ENCODE results near the gene GMDS.
A peak's percentile ranks its signal among the peaks of the same experiment; 100 is the strongest.

Gene GMDS

DNA sequence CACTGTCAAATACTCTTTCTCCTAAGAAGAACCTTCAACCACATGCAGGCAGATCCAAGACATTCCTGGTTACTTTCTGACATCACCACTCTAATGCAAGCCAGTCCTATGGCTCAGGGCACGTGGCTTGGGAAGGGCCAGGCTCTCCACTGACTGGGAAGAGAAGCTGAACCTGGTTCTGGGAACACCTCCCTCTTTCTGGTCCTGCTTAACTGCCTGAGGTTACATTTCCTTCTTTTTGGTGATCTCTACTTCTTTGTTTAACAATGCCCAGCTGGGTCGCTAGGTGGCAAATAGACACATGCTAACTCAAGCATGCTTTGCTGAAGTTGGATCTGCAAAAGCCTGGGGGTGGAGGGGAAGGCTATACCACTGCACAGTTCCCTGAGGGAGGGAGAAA, 249.8 kb downstream of the GMDS start:
- Mint-ChIP-seq H3K27me3 (no peaks in the 10 kb centered on the region), H3K4me3 (no peak overlapping the region), H3K27ac (no peak overlapping the region), H3K9me3 (no peaks in the 10 kb centered on the region), H3K4me1 (ENCODE audit: low read depth in 2 of 2) (peaks cover 0 to 2% of the 10 kb centered on the region in 2 donors), H3K36me3 (ENCODE audit: insufficient read depth) (peaks cover 3% of the 10 kb centered on the region)
- DNase-seq (no peak), ATAC-seq (replicated peaks) (no peak)

DNA sequence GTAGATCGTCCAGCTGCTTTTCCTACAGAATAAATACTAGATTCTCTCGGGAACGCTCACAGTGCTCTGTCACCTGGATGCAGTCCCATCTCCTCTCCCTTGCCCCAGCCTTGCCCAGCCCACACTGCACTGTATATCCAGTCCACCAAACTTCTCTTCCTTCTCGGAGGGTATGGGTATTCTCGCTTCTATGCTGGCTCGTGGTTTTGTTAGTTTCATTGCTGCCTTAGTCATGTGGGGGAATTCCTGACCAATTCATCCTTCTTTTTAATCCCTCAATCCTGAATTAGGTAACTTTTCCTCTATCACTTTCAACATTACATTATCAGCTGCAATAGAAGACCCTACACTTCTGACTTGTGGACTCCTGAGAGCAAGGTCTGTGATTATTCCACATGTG, 252.4 kb downstream of the GMDS start:
- no peak overlapping the region for H3K4me3 Mint-ChIP-seq
- no peak for ATAC-seq (replicated peaks)
- no peak for DNase-seq
- no peak overlapping the region for H3K27ac Mint-ChIP-seq
- no peaks in the 10 kb centered on the region for H3K9me3 Mint-ChIP-seq
- H3K27me3 Mint-ChIP-seq: no peaks in the 10 kb centered on the region
- peaks cover 0 to 2% of the 10 kb centered on the region in 2 donors for H3K4me1 Mint-ChIP-seq (ENCODE audit: low read depth in 2 of 2)
- H3K36me3 Mint-ChIP-seq (ENCODE audit: insufficient read depth): peaks cover 3% of the 10 kb centered on the region

DNA sequence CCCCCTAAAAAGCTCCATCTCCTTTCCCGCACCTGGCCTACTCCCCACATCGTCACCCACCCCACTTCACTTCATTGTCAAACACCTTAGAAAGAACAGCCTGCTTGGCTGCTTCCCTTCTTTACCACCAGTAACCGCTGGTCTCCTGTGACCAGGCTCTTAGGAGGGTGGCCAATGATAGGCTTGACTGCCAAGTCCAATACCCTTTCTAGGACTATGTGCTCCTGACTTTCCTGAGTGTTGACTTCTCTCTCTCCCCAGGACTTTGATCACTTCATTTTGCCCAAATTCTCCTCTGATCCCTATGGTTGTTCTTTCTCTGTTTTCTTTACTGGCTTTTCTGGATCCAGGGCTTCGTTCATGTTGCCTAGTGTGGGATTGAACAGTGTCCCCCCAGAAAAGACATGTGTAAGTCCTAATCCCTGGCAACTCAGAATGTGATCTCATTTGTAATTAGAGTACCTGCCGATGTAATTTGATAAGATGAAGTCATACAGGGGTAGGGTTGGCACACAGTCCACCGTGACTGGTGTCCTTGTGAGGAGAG, 254.0 kb downstream of the GMDS start:
- Mint-ChIP-seq H3K27ac (no peak overlapping the region), H3K4me1 (ENCODE audit: low read depth in 2 of 2) (peaks cover 0 to 2% of the 10 kb centered on the region in 2 donors), H3K4me3 (no peak overlapping the region), H3K9me3 (no peaks in the 10 kb centered on the region), H3K36me3 (ENCODE audit: insufficient read depth) (peaks cover 3% of the 10 kb centered on the region), H3K27me3 (no peaks in the 10 kb centered on the region)
- no peak for DNase-seq
- no peak for ATAC-seq (replicated peaks)

DNA sequence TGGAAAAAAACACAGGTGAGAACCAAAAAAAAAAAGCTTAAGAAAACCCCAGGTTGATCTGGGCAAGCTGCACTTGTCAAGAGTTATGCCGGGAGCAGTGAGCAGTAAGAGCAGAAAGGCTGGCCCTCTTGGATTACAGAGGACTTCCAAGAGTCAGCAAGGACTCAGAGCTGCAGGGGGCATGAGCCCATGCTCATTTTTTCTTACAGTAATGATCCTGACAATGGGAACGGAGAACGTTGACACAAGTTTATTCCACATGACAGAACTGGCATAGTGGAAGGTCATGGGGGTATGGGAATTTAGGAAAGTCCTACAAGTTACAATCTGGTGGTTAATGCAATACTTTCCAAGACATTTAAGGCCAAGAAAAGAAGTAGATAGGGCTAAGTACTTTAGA, 256.6 kb downstream of the GMDS start:
- Mint-ChIP-seq H3K27me3 (no peaks in the 10 kb centered on the region), H3K9me3 (peaks cover 2 to 7% of the 10 kb centered on the region in 2 donors), H3K4me3 (no peak overlapping the region), H3K27ac (no peak overlapping the region), H3K4me1 (ENCODE audit: low read depth in 2 of 2) (peaks cover 0 to 2% of the 10 kb centered on the region in 2 donors), H3K36me3 (ENCODE audit: insufficient read depth) (peaks cover 3% of the 10 kb centered on the region)
- ATAC-seq (replicated peaks) (no peak), DNase-seq (no peak)

DNA sequence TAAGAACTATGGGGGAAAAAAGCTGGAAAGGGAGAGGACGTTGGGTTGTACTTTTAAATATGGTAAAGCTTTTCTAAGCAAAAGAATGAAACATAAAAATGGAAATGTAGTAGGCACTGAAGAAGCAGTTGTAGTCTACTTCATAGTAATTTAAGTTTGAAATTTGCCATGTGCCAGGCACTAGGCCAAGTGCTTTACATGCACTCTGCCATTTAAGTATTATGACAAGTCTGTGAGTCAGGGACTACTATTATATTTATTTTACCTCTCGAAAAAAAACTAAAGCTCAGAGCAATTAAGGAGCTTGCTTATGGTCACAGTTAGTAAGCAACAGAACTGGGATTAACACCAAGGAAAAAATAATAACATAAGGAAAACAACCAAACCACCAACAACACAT, 257.8 kb downstream of the GMDS start:
- DNase-seq: no peak
- no peak for ATAC-seq (replicated peaks)
- Mint-ChIP-seq H3K4me1 (ENCODE audit: low read depth in 2 of 2) (no peaks in the 10 kb centered on the region), H3K27ac (no peak overlapping the region), H3K4me3 (no peak overlapping the region), H3K27me3 (no peaks in the 10 kb centered on the region), H3K36me3 (ENCODE audit: insufficient read depth) (peaks cover 3% of the 10 kb centered on the region), H3K9me3 (peaks cover 2 to 15% of the 10 kb centered on the region in 2 donors)

DNA sequence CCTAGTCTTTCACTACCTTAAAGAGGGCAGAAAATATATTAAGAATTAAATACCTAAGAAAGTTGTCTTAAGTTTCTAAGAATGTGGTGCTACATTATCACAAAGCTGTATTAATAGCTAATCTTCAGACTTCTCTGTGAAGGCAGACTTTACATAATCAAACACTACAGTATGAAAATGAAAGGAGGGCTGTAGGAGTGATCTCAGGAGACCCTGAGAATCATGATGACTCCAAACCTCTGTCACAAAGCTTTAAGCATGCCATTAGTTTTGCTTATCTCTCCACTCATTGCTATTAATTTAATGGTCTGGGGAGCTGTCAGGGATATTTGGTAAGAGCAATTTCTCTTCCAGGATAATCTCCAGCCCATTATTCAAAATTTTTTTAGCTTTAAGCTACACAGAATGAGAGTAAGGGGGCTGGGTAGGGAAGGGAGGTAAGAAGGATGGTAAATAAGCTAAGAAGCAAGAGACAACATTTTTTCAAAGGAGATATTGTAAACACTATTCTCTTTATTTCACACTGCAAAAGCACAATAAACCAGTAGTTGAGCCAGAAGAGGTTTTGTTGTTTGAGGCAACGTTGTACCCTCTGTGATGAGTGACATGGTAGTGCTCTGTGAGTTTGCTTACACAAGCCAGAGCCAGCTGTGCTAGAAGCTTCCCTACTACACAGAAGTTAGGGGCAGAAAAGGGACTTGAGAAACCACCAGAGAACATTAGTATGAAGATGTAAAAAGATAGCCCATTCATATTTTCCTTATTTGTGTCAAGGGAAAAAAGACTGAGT, 258.8 kb downstream of the GMDS start:
- DNase-seq (no peak), ATAC-seq (replicated peaks) (no peak)
- no peak overlapping the region for H3K4me3 Mint-ChIP-seq
- no peaks in the 10 kb centered on the region for H3K4me1 Mint-ChIP-seq (ENCODE audit: low read depth in 2 of 2)
- H3K36me3 Mint-ChIP-seq (ENCODE audit: insufficient read depth): no peaks in the 10 kb centered on the region
- H3K27ac Mint-ChIP-seq: peak overlapping the region in 1 of 2 donors; percentile 12
- H3K27me3 Mint-ChIP-seq: no peaks in the 10 kb centered on the region
- H3K9me3 Mint-ChIP-seq: peaks cover 4 to 19% of the 10 kb centered on the region in 2 donors

DNA sequence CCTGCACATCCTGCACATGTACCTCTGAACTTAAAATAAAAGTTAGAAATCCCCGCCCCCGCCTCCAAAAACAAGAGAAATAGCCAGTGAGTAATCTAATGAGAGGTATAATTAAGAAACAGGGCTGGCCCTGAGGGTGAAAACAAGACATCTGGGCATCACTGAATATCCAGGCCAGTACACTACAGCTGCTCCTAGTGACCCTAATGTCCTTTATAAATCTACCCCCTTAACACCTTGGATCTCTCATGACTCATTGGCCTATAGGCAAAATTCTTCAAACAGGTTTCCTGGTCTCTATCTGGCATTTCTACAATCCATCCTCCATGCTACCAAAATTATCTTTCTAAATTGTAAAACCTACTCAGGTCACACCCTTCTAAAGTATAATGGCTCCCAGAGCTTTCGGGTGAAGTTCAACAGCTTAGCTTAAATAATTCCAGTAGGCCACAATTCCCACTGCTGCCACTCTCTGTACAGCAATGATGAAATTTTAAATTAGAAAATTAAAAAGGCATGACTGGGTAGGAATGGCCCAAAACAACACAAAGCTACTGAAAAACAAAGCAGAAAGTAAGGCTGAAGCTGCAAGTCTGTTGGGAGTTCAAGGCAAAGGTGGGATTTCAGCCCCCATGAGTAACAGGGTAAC, 260.9 kb downstream of the GMDS start:
- no peaks in the 10 kb centered on the region for H3K27me3 Mint-ChIP-seq
- DNase-seq: no peak
- H3K9me3 Mint-ChIP-seq: peaks cover 7 to 31% of the 10 kb centered on the region in 2 donors
- H3K36me3 Mint-ChIP-seq (ENCODE audit: insufficient read depth): no peaks in the 10 kb centered on the region
- no peak overlapping the region for H3K4me3 Mint-ChIP-seq
- ATAC-seq (replicated peaks): no peak
- no peaks in the 10 kb centered on the region for H3K4me1 Mint-ChIP-seq (ENCODE audit: low read depth in 2 of 2)
- H3K27ac Mint-ChIP-seq: no peak overlapping the region

DNA sequence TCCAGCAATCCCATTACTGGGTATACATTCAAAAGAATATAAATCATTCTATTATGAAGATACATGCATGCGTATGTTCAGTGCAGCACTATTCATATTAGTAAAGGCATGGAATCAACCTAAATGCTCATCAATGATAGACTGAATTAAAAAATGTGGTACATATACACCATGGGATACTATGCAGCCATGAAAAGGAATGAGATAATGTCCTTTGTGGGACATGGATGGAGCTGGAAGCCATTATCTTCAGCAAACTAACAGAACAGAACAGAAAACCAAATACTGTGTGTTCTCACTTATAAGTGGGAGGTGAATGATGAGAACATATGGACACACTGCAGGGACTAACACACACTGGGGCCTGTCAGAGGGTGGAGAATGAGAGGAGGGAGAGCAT, 261.6 kb downstream of the GMDS start:
- Mint-ChIP-seq H3K36me3 (ENCODE audit: insufficient read depth) (no peaks in the 10 kb centered on the region), H3K27me3 (no peaks in the 10 kb centered on the region), H3K4me1 (ENCODE audit: low read depth in 2 of 2) (no peaks in the 10 kb centered on the region), H3K9me3 (peaks cover 7 to 31% of the 10 kb centered on the region in 2 donors), H3K4me3 (no peak overlapping the region), H3K27ac (no peak overlapping the region)
- ATAC-seq (replicated peaks) (no peak), DNase-seq (no peak)

DNA sequence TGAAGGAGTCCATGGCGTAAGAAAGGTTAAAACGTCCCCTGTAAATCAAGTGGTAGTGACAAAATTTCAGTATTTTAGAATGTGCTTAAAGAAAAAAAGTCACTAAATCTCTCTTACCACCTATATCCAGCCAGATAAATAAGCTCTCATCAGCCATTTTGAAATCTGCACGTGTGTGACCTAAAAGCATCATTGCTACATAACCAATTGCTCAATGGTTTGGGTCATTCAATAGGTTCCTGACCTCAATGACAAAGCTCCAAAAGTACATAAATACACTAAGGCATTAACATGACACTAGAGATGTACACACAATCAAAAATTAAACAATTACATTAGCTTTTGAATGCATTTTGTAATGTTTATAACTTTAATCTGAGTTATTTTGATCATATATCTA, 272.4 kb downstream of the GMDS start:
- no peaks in the 10 kb centered on the region for H3K9me3 Mint-ChIP-seq
- no peak overlapping the region for H3K27ac Mint-ChIP-seq
- no peak for DNase-seq
- peaks cover 3 to 4% of the 10 kb centered on the region in 2 donors for H3K4me1 Mint-ChIP-seq (ENCODE audit: low read depth in 2 of 2)
- no peak overlapping the region for H3K4me3 Mint-ChIP-seq
- H3K27me3 Mint-ChIP-seq: no peaks in the 10 kb centered on the region
- H3K36me3 Mint-ChIP-seq (ENCODE audit: insufficient read depth): no peaks in the 10 kb centered on the region
- ATAC-seq (replicated peaks): no peak

DNA sequence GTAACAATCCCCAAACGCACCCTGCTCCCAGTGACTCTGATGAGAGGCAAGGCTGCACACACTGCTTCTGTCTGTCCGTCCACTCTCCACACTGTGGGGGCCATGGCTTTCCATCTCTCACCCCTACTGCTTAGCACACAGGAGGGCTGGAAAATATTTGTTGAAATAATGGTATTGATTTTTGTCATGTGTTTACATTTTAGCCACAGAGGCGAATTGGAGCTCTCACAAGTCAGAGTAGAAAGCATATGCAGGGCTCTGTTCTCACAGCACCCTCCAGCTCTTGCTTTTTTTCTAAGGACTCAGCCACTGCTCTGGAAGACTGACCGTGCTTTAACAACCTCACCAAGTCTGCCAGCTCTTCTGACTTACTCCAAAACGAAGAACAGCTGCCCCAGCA, 273.8 kb downstream of the GMDS start:
- no peak overlapping the region for H3K27ac Mint-ChIP-seq
- ATAC-seq (replicated peaks) (no peak), DNase-seq (no peak)
- no peaks in the 10 kb centered on the region for H3K36me3 Mint-ChIP-seq (ENCODE audit: insufficient read depth)
- H3K9me3 Mint-ChIP-seq: no peaks in the 10 kb centered on the region
- H3K4me3 Mint-ChIP-seq: no peak overlapping the region
- H3K4me1 Mint-ChIP-seq (ENCODE audit: low read depth in 2 of 2): peaks cover 3 to 4% of the 10 kb centered on the region in 2 donors
- no peaks in the 10 kb centered on the region for H3K27me3 Mint-ChIP-seq

DNA sequence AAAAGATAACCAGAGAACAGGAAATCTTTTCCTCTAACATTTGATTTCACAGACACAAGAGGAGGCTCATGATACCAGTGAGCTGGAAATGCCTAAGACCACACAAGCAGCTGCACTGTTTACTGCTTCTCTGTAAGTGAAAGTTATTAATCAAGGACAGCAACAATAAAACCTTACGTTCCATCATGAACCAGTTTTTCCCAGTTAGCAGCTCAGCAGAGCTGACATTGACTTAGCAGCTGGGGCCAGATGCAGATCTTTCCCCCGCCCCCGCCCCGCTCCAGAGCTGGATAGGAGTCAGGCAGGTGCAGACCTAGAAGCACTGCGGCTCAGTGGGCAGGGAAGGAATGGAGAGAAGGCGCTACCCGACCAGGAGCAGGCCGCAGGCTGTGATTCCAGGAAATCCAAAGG, 275.2 kb downstream of the GMDS start:
- Mint-ChIP-seq H3K4me3 (no peak overlapping the region), H3K27me3 (no peaks in the 10 kb centered on the region), H3K36me3 (ENCODE audit: insufficient read depth) (no peaks in the 10 kb centered on the region), H3K9me3 (no peaks in the 10 kb centered on the region), H3K4me1 (ENCODE audit: low read depth in 2 of 2) (peaks cover 3 to 4% of the 10 kb centered on the region in 2 donors), H3K27ac (no peak overlapping the region)
- ATAC-seq (replicated peaks) (no peak), DNase-seq (no peak)

DNA sequence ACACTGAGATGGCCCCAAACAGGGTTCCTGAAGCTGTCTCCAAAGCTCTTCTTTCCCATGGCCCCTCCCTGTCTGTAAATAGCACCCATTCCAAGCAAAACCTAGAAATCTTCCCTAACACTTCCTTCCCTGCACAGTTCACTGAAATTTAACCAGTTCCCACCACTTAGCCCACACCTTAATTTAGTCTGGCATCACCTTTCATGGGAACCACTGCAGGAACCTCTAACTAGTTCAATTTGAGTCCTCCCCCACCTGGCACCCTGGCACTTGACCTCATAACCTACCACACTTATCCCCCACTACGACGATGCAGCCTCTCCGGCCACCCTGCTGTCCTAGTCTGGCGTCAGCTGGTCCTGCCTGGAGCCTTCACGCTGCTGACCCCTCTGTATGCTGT, 278.7 kb downstream of the GMDS start:
- ATAC-seq (replicated peaks) (no peak), DNase-seq (no peak)
- Mint-ChIP-seq H3K27me3 (no peaks in the 10 kb centered on the region), H3K27ac (no peak overlapping the region), H3K9me3 (no peaks in the 10 kb centered on the region), H3K4me1 (ENCODE audit: low read depth in 2 of 2) (peaks cover 3 to 4% of the 10 kb centered on the region in 2 donors), H3K36me3 (ENCODE audit: insufficient read depth) (no peaks in the 10 kb centered on the region), H3K4me3 (no peak overlapping the region)

DNA sequence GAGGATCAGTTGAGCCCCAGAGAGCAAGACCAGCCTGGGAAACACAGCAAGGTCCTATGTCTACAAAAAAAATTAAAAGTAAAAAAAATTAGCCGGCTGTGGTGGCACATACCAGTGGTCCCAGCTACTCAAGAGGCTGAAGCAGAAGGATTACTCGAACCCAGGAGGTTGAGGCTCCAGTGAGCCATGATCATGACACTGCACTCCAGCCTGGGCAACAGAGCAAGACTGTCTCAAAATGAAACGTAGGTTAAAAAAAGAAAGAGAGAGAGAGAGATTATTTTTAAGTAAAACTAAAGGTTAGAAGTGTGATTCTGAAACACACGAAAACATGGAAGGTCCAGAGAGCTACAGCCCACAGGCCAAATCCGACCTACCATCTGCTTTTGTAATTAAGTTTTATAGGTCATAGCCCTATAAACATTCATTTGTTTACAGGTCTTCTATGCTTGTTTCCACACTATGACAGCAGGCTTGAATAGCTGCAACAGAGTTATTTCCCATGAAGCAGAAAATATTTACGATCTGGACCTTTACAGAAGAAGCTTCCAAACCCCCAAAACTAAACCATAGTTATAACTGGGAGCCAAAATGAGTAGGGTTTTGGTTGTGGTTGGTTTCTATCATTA, 279.7 kb downstream of the GMDS start:
- Mint-ChIP-seq H3K36me3 (ENCODE audit: insufficient read depth) (no peaks in the 10 kb centered on the region), H3K27me3 (no peaks in the 10 kb centered on the region), H3K4me3 (no peak overlapping the region), H3K4me1 (ENCODE audit: low read depth in 2 of 2) (peaks cover 3 to 4% of the 10 kb centered on the region in 2 donors), H3K27ac (no peak overlapping the region), H3K9me3 (no peaks in the 10 kb centered on the region)
- DNase-seq (no peak), ATAC-seq (replicated peaks) (no peak)

DNA sequence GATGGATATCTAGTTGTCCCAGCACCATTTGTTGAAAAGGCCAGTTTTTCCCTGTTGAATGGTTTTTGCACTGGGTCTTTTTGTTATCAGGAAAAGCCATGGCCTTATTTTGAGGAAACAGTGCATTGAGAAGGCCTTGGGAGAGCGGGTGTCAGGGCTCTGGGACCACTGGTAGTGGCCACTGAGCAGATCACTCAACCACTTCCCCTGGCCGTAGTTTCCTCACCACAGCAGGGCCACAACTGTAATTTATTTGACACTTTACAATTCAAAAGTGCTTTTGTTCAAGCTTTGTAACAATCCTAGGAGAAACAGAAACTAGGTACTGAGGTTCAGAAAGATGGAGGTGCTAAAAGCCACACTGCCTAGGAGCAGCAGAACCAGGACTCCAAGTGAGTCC, 281.8 kb downstream of the GMDS start:
- Mint-ChIP-seq H3K4me3 (no peak overlapping the region), H3K9me3 (no peaks in the 10 kb centered on the region), H3K4me1 (ENCODE audit: low read depth in 2 of 2) (no peaks in the 10 kb centered on the region), H3K27ac (no peak overlapping the region), H3K36me3 (ENCODE audit: insufficient read depth) (no peaks in the 10 kb centered on the region), H3K27me3 (no peaks in the 10 kb centered on the region)
- ATAC-seq (replicated peaks) (no peak), DNase-seq (no peak)
